HepG2 (cell line): Measurements from ENCODE around the gene GLB1L. TPM values are rescaled to one million over a fixed set of nuclear protein-coding genes. Genes with fewer than 3 reads are reported as not detected.
A peak's percentile ranks its signal among the peaks of the same experiment; 100 is the strongest.

ENCODE experiments used
- ASH2L ChIP-seq: fragments of 300-600, 200-600 bp; sonication (generic); IDR thresholded peaks from 2 replicates; pipeline ENCODE4 v1.7.0; 2017; ENCODE audit warnings: low read depth, mild to moderate bottlenecking, moderate library complexity, mixed read lengths, low read length; ENCODE audit not compliant: insufficient read length
- BRCA1 ChIP-seq: sonication (generic); formaldehyde crosslinking; IDR thresholded peaks from 2 replicates; pipeline ENCODE4 v1.4.0; 2020; ENCODE audit warnings: missing genetic modification reagents
- KDM1A ChIP-seq: IDR thresholded peaks from 2 replicates; pipeline ENCODE4 v1.6.1; 2016; ENCODE audit warnings: missing compliant biosample characterization
- KMT2A ChIP-seq: sonication (generic); formaldehyde crosslinking; IDR thresholded peaks from 2 replicates; pipeline ENCODE4 v1.4.0; 2020; ENCODE audit warnings: missing genetic modification reagents
- SMARCE1 ChIP-seq: fragments of 450-650 bp; IDR thresholded peaks from 2 replicates; pipeline ENCODE4 v1.6.1; 2017; ENCODE audit warnings: borderline replicate concordance
- SP2 ChIP-seq: sonication (generic); formaldehyde crosslinking; IDR thresholded peaks from 2 replicates; pipeline ENCODE4 v1.5.1; 2020; ENCODE audit warnings: mild to moderate bottlenecking, missing genetic modification reagents
- TEAD2 ChIP-seq: sonication (generic); formaldehyde crosslinking; IDR thresholded peaks from 2 replicates; pipeline ENCODE4 v1.9.0; 2021; ENCODE audit warnings: missing genetic modification reagents
- TEAD3 ChIP-seq: optimal IDR thresholded peaks from 2 replicates; pipeline ENCODE3; 2016; ENCODE audit warnings: borderline replicate concordance
- THAP11 ChIP-seq: IDR thresholded peaks from 2 replicates; pipeline ENCODE4 v1.6.1; 2016; ENCODE audit warnings: missing biosample characterization, missing genetic modification reagents
- TOPORS ChIP-seq: sonication (generic); formaldehyde crosslinking; IDR thresholded peaks from 2 replicates; pipeline ENCODE4 v1.8.0; 2023; ENCODE audit warnings: mild to moderate bottlenecking, missing genetic modification reagents
- ZNF274 ChIP-seq: sonication (generic); formaldehyde crosslinking; IDR thresholded peaks from 2 replicates; pipeline ENCODE4 v1.5.1; 2020; ENCODE audit warnings: mild to moderate bottlenecking, missing genetic modification reagents
- ZNF781 ChIP-seq: sonication (generic); formaldehyde crosslinking; IDR thresholded peaks from 2 replicates; pipeline ENCODE4 v1.5.1; 2020; ENCODE audit warnings: borderline replicate concordance, mild to moderate bottlenecking, missing genetic modification reagents; ENCODE audit errors: not compliant biosample characterization
- ZNF839 ChIP-seq: sonication (generic); formaldehyde crosslinking; IDR thresholded peaks from 2 replicates; pipeline ENCODE4 v1.4.0; 2020; ENCODE audit warnings: missing genetic modification reagents, mild to moderate bottlenecking, borderline replicate concordance
- polyA plus RNA-seq, 8 experiments: library from polyadenylated mRNA; depleted of rRNA in 3 of 8; stranded (reverse) in 7 of 8; unstranded in 1 of 8; fragments of >200 nt; fragmentation: Illumina TruSeq in 4 of 8; extraction: Trizol in 4 of 8; gene quantifications; 2 replicates each; pipeline versions ENCODE4 v1.2.1 to v1.2.3, GENCODE V29; 2011 to 2016; ENCODE audit warnings: low read depth in 4 of 8, missing spikeins in 1 of 8, mixed read lengths in 1 of 8; ENCODE audit not compliant: insufficient read depth in 1 of 8
- total RNA-seq, 5 experiments: library from RNA; depleted of rRNA; stranded (reverse); fragments of >200 nt; fragmentation: Illumina TruSeq; extraction: Trizol; gene quantifications; 2 replicates each; pipeline ENCODE4 v1.2.3, GENCODE V29; 2016; ENCODE audit warnings: low read depth in 1 of 5
- TF ChIP-seq, protein P1 (sequence below): sonication (generic); formaldehyde crosslinking; IDR thresholded peaks from 2 replicates; pipeline ENCODE4 v1.4.0; 2020; ENCODE audit warnings: mild to moderate bottlenecking, missing genetic modification reagents, borderline replicate concordance
- TF ChIP-seq, protein P2 (sequence below): sonication (generic); formaldehyde crosslinking; IDR thresholded peaks from 2 replicates; pipeline ENCODE4 v1.4.0; 2020; ENCODE audit warnings: missing genetic modification reagents, borderline replicate concordance
- TF ChIP-seq, protein P3 (sequence below): sonication (generic); formaldehyde crosslinking; IDR thresholded peaks from 2 replicates; pipeline ENCODE4 v1.5.0; 2020; ENCODE audit warnings: mild to moderate bottlenecking, low read depth, missing genetic modification reagents, borderline replicate concordance
- TF ChIP-seq, protein P4 (sequence below): sonication (generic); formaldehyde crosslinking; IDR thresholded peaks from 2 replicates; pipeline ENCODE4 v1.4.0; 2020; ENCODE audit warnings: mild to moderate bottlenecking, missing genetic modification reagents
- TF ChIP-seq, protein P5 (sequence below): sonication (generic); formaldehyde crosslinking; IDR thresholded peaks from 2 replicates; pipeline ENCODE4 v1.8.1; 2023; ENCODE audit warnings: mild to moderate bottlenecking, missing genetic modification reagents

Gene GLB1L
- total and polyA plus RNA-seq, 2 of the 13 experiments (the other 11 are each of a cell fraction or from before 2014, with no cell fraction given), result 6.8 to 7.3 TPM

DNA sequence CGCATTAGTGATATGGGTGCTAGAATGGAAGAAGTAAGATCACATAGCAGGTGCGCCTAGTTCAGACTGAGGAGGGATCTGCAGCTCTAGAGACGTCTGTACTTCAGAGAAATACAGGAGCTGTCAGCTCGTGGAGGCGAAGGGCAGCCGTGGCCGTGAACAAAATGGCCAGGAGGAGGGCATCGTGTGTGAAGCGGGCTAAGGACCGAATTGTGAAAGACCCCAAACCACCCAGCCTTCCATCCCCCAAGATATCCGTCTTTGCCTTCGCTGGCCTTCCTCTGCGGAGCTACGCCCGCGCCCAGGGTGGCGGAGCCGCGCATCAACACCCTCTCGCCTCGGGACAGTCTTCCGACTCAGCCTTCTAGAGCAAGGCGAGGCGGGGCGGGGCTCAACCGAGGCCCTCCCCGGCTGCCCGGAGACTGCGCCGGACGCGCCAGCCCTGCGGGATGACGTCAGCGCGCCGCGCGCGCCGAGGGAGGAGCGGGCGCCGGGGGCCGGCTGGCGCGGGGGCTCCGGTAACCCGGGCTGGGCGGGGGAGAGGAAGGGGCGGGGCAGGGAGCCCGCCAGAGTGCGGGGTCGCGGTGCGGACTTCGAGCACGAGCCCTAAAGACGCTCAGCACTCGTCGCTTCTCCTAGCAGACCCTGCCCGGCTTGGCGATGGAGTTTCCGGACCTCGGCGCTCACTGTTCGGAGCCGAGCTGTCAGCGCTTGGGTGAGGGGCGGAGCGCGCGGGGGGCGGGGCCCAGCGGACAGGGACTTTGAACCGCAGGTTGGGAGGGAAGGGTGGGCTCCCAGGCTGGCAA, 38.7 kb downstream of the GLB1L start, which contains the start of gene ZFAND2B (continued):
- TF ChIP-seq SMARCE1 (no peak), ZNF839 (CRISPR knock-in tag) (no peak; the same call in 1 of the 2 replicates), ZNF274 (CRISPR knock-in tag) (no peak), TEAD3 (CRISPR knock-in tag) (no peak), TOPORS (CRISPR knock-in tag) (peak; percentile 88), ZNF781 (no peak), TEAD2 (CRISPR knock-in tag) (no peak), KMT2A (CRISPR knock-in tag) (peak; percentile 66), BRCA1 (CRISPR knock-in tag) (no peak), THAP11 (CRISPR knock-in tag) (peak; percentile 80), ASH2L (peak; percentile 92), SP2 (peak; percentile 48; the same call in 1 of the 2 replicates), KDM1A (no peak)
- TF ChIP-seq, protein P1, sequence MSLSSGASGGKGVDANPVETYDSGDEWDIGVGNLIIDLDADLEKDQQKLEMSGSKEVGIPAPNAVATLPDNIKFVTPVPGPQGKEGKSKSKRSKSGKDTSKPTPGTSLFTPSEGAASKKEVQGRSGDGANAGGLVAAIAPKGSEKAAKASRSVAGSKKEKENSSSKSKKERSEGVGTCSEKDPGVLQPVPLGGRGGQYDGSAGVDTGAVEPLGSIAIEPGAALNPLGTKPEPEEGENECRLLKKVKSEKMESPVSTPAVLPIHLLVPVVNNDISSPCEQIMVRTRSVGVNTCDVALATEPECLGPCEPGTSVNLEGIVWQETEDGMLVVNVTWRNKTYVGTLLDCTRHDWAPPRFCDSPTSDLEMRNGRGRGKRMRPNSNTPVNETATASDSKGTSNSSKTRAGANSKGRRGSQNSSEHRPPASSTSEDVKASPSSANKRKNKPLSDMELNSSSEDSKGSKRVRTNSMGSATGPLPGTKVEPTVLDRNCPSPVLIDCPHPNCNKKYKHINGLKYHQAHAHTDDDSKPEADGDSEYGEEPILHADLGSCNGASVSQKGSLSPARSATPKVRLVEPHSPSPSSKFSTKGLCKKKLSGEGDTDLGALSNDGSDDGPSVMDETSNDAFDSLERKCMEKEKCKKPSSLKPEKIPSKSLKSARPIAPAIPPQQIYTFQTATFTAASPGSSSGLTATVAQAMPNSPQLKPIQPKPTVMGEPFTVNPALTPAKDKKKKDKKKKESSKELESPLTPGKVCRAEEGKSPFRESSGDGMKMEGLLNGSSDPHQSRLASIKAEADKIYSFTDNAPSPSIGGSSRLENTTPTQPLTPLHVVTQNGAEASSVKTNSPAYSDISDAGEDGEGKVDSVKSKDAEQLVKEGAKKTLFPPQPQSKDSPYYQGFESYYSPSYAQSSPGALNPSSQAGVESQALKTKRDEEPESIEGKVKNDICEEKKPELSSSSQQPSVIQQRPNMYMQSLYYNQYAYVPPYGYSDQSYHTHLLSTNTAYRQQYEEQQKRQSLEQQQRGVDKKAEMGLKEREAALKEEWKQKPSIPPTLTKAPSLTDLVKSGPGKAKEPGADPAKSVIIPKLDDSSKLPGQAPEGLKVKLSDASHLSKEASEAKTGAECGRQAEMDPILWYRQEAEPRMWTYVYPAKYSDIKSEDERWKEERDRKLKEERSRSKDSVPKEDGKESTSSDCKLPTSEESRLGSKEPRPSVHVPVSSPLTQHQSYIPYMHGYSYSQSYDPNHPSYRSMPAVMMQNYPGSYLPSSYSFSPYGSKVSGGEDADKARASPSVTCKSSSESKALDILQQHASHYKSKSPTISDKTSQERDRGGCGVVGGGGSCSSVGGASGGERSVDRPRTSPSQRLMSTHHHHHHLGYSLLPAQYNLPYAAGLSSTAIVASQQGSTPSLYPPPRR (CRISPR knock-in tag), result no peak
- TF ChIP-seq, protein P2, sequence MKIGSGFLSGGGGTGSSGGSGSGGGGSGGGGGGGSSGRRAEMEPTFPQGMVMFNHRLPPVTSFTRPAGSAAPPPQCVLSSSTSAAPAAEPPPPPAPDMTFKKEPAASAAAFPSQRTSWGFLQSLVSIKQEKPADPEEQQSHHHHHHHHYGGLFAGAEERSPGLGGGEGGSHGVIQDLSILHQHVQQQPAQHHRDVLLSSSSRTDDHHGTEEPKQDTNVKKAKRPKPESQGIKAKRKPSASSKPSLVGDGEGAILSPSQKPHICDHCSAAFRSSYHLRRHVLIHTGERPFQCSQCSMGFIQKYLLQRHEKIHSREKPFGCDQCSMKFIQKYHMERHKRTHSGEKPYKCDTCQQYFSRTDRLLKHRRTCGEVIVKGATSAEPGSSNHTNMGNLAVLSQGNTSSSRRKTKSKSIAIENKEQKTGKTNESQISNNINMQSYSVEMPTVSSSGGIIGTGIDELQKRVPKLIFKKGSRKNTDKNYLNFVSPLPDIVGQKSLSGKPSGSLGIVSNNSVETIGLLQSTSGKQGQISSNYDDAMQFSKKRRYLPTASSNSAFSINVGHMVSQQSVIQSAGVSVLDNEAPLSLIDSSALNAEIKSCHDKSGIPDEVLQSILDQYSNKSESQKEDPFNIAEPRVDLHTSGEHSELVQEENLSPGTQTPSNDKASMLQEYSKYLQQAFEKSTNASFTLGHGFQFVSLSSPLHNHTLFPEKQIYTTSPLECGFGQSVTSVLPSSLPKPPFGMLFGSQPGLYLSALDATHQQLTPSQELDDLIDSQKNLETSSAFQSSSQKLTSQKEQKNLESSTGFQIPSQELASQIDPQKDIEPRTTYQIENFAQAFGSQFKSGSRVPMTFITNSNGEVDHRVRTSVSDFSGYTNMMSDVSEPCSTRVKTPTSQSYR, result 0 out of 2 replicates have a peak, but pooled peaks have one; percentile 42
- TF ChIP-seq, protein P3, sequence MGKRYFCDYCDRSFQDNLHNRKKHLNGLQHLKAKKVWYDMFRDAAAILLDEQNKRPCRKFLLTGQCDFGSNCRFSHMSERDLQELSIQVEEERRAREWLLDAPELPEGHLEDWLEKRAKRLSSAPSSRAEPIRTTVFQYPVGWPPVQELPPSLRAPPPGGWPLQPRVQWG, result no peak
- TF ChIP-seq, protein P4, sequence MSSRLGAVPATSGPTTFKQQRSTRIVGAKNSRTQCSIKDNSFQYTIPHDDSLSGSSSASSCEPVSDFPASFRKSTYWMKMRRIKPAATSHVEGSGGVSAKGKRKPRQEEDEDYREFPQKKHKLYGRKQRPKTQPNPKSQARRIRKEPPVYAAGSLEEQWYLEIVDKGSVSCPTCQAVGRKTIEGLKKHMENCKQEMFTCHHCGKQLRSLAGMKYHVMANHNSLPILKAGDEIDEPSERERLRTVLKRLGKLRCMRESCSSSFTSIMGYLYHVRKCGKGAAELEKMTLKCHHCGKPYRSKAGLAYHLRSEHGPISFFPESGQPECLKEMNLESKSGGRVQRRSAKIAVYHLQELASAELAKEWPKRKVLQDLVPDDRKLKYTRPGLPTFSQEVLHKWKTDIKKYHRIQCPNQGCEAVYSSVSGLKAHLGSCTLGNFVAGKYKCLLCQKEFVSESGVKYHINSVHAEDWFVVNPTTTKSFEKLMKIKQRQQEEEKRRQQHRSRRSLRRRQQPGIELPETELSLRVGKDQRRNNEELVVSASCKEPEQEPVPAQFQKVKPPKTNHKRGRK, result no peak
- TF ChIP-seq, protein P5, sequence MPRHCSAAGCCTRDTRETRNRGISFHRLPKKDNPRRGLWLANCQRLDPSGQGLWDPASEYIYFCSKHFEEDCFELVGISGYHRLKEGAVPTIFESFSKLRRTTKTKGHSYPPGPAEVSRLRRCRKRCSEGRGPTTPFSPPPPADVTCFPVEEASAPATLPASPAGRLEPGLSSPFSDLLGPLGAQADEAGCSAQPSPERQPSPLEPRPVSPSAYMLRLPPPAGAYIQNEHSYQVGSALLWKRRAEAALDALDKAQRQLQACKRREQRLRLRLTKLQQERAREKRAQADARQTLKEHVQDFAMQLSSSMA (CRISPR knock-in tag), result peak; percentile 87; the same call in 1 of the 2 replicates
